ENCODE results near the gene PTPRN.

DNA sequence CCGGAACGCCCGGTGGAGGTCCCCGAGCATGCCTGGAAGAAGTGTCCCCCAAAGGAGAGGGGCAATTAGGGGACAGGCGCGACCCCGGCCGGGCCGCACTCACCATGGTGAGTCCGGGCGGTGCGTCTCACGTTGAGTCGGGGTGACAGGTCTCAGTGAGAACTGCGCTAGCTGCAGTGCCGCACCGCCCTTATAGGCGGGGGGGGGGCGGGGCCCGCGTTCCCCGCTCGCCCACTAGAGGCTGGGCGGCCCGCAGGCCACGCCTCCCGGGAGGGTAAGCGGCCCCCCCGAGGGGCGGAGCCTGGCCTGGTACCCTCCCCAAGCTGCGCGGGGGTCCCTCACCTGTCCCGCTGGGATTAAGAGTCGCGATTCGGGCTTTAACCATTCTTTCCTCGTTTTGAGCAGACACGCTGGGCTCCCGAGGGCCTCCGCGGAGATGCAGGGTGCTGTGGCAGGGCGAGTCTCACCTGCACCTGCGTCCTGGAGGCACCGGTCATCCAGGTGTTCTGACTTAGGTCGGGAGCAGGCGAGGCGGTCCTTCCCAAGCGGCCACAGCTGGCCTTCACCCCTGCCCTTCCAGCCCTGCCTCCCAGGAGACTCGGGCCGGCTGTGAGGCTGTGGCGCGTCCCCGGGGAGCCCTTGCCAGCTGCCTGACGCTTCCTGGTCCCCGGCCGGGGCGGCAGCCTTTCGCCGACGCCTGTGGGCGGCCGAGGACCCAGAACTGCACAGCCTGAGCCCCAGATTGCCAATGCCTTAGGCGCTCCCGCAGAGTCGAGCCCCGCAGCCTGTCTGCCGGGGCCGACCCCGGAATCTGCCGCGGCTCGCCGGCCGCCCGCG, 55.2 kb downstream of the PTPRN start, which contains the start of gene TUBA4A:
- TF ChIP-seq, protein P1, sequence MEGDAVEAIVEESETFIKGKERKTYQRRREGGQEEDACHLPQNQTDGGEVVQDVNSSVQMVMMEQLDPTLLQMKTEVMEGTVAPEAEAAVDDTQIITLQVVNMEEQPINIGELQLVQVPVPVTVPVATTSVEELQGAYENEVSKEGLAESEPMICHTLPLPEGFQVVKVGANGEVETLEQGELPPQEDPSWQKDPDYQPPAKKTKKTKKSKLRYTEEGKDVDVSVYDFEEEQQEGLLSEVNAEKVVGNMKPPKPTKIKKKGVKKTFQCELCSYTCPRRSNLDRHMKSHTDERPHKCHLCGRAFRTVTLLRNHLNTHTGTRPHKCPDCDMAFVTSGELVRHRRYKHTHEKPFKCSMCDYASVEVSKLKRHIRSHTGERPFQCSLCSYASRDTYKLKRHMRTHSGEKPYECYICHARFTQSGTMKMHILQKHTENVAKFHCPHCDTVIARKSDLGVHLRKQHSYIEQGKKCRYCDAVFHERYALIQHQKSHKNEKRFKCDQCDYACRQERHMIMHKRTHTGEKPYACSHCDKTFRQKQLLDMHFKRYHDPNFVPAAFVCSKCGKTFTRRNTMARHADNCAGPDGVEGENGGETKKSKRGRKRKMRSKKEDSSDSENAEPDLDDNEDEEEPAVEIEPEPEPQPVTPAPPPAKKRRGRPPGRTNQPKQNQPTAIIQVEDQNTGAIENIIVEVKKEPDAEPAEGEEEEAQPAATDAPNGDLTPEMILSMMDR (IDR thresholded peaks at IDR 0.05; ENCODE audit: low read length): 0 out of 2 replicates have a peak, but pooled peaks have one; percentile 15
- no peak for TF ChIP-seq EZH2 (IDR thresholded peaks at IDR 0.05; ENCODE audit: borderline replicate concordance, low read length)
